Keratinocyte (primary cell): ENCODE results near the gene NUP153. TPM values are rescaled to one million over a fixed set of nuclear protein-coding genes. Genes with fewer than 3 reads are reported as not detected.
"Not testable (repeated sequence)": the region's sequence is repeated elsewhere in the genome, so short reads cannot be mapped to it uniquely, and the experiment has no call there.

Source experiments
- DNase-seq: peaks from one replicate; pipeline ENCODE4 v3.0.0-alpha.2; 2011; ENCODE audit warnings: low read depth, missing footprints, low spot score
- FAIRE-seq: peaks from 2 replicates; lab custom pipeline; 2011; peaks lifted over from hg19 to GRCh38; lab: Jason Lieb, UNC
- H2AFZ ChIP-seq: 2 replicates; pipeline ENCODE4 v1.6.0; 2012; ENCODE audit warnings: low read length, control low read depth, inconsistent platforms; ENCODE audit not compliant: control insufficient read depth
- H3K27ac ChIP-seq: 2 replicates; pipeline ENCODE4 v1.5.1; 2011; ENCODE audit warnings: low read length; ENCODE audit not compliant: control insufficient read depth, insufficient read depth
- H3K27me3 ChIP-seq: 3 replicates; pipeline ENCODE4 v1.6.0; 2011; ENCODE audit warnings: low read length; ENCODE audit not compliant: control insufficient read depth, insufficient read depth; ENCODE audit errors: extremely low read depth
- H3K36me3 ChIP-seq, 2 experiments: 2 replicates in 1 of 2; 3 replicates in 1 of 2; pipeline ENCODE4 v1.5.1; 2011; ENCODE audit warnings: low read length in 2 of 2, mild to moderate bottlenecking in 1 of 2; ENCODE audit not compliant: control insufficient read depth in 2 of 2, insufficient read depth in 2 of 2; ENCODE audit errors: extremely low read depth in 1 of 2
- H3K4me1 ChIP-seq: 3 replicates; pipeline ENCODE4 v1.5.1; 2011; ENCODE audit warnings: low read length; ENCODE audit not compliant: control insufficient read depth, insufficient read depth; ENCODE audit errors: extremely low read depth
- H3K4me2 ChIP-seq: 3 replicates; pipeline ENCODE4 v1.6.0; 2011; ENCODE audit warnings: low read depth, low read length; ENCODE audit not compliant: control insufficient read depth, insufficient read depth; ENCODE audit errors: extremely low read depth
- H3K4me3 ChIP-seq, 3 experiments: fragments of 200-600 bp in 1 of 3; sonication (generic) in 1 of 3; 2 replicates in 2 of 3; 3 replicates in 1 of 3; pipeline ENCODE4 v1.5.1; 2011 to 2016; ENCODE audit warnings: low read length in 3 of 3, mild to moderate bottlenecking in 3 of 3, control low read depth in 2 of 3, inconsistent platforms in 1 of 3, low read depth in 1 of 3, mixed read lengths in 1 of 3, mixed run types in 1 of 3, moderate library complexity in 1 of 3; ENCODE audit not compliant: control insufficient read depth in 2 of 3, insufficient read depth in 2 of 3; ENCODE audit errors: extremely low read depth in 1 of 3
- H3K79me2 ChIP-seq: 2 replicates; pipeline ENCODE4 v1.6.0; 2012; ENCODE audit warnings: low read length; ENCODE audit not compliant: control insufficient read depth, insufficient read depth
- H3K9ac ChIP-seq: 3 replicates; pipeline ENCODE4 v1.6.0; 2011; ENCODE audit warnings: low read length; ENCODE audit not compliant: control insufficient read depth, insufficient read depth; ENCODE audit errors: extremely low read depth
- H3K9me1 ChIP-seq: 3 replicates; pipeline ENCODE4 v1.6.0; 2011; ENCODE audit warnings: low read length; ENCODE audit not compliant: control insufficient read depth, insufficient read depth; ENCODE audit errors: extremely low read depth
- H3K9me3 ChIP-seq: 2 replicates; pipeline ENCODE4 v1.5.1; 2012; ENCODE audit warnings: low read depth, low read length; ENCODE audit not compliant: control insufficient read depth
- H4K20me1 ChIP-seq: 3 replicates; pipeline ENCODE4 v1.6.0; 2011; ENCODE audit warnings: low read length; ENCODE audit not compliant: control insufficient read depth, insufficient read depth; ENCODE audit errors: extremely low read depth
- EZH2 ChIP-seq: IDR thresholded peaks from one replicate; pipeline ENCODE4 v1.6.1; 2012; ENCODE audit warnings: inconsistent platforms, mild to moderate bottlenecking, low read length, moderate library complexity
- dilution Hi-C: fragments of 300-500 bp; cut with MboI; formaldehyde crosslinking; loops from one replicate; pipeline ENCODE4 v1.7.0; 2020; ENCODE audit warnings: low sequenced_read_pairs; ENCODE audit not compliant: extremely low pct_ligation_motif_present
- polyA plus RNA-seq, 5 experiments: library from polyadenylated mRNA; depleted of rRNA in 3 of 5; stranded (reverse) in 3 of 5; stranded (forward) in 1 of 5; unstranded in 1 of 5; fragments of >200 nt; gene quantifications; 1 replicate in 1 of 5; 2 replicates in 3 of 5; 3 replicates in 1 of 5; pipeline versions ENCODE4 v1.2.1 to v1.2.3, GENCODE V29; 2011 to 2012; ENCODE audit warnings: missing spikeins in 2 of 5, low read depth in 1 of 5, low replicate concordance in 1 of 5
- TF ChIP-seq, protein P1 (sequence below), 3 experiments: IDR thresholded peaks in 1 of 3; conservative IDR thresholded peaks in 1 of 3; optimal IDR thresholded peaks in 1 of 3; 2 replicates in 2 of 3; 3 replicates in 1 of 3; pipeline versions ENCODE3 to v1.5.1; 2011; ENCODE audit warnings: low read length in 3 of 3, mild to moderate bottlenecking in 3 of 3, moderate library complexity in 2 of 3, control low read depth in 1 of 3, inconsistent platforms in 1 of 3; ENCODE audit not compliant: insufficient read depth in 2 of 3; ENCODE audit errors: extremely low read depth in 1 of 3

The NUP153 gene
- polyA plus RNA-seq, 1 donor (not counting 4 experiments of a cell fraction or from before 2014, with no cell fraction given): 27.6 TPM

DNA sequence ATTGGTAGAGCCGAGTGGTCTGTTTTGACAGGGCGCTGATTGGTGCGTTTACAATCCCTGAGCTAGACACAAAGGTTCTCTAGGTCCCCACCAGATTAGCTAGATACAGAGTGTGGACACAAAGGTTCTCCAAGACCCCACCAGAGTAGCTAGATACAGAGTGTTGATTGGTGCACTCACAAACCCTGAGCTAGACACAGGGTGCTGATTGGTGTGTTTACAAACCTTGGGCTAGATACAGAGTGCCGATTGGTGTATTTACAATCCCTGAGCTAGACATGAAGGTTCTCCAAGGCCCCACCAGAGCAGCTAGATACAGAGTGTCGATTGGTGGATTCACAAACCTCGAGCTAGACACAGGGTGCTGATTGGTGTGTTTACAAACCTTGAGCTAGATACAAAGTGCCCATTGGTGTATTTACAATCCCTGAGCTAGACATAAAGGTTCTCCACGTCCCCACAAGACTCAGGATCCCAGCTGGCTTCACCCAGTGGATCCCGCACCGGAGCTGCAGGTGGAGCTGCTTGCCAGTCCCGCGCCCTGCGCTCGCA is 38.1 kb upstream of the NUP153 start:
- H3K79me2 ChIP-seq, dilution Hi-C loops, H4K20me1 ChIP-seq, H3K36me3 ChIP-seq, FAIRE-seq, DNase-seq, H2AFZ ChIP-seq, H3K9ac ChIP-seq, H3K4me1 ChIP-seq, H3K27me3 ChIP-seq, H3K9me1 ChIP-seq, H3K4me3 ChIP-seq, H3K27ac ChIP-seq, H3K4me2 ChIP-seq, H3K9me3 ChIP-seq: not testable (repeated sequence)

DNA sequence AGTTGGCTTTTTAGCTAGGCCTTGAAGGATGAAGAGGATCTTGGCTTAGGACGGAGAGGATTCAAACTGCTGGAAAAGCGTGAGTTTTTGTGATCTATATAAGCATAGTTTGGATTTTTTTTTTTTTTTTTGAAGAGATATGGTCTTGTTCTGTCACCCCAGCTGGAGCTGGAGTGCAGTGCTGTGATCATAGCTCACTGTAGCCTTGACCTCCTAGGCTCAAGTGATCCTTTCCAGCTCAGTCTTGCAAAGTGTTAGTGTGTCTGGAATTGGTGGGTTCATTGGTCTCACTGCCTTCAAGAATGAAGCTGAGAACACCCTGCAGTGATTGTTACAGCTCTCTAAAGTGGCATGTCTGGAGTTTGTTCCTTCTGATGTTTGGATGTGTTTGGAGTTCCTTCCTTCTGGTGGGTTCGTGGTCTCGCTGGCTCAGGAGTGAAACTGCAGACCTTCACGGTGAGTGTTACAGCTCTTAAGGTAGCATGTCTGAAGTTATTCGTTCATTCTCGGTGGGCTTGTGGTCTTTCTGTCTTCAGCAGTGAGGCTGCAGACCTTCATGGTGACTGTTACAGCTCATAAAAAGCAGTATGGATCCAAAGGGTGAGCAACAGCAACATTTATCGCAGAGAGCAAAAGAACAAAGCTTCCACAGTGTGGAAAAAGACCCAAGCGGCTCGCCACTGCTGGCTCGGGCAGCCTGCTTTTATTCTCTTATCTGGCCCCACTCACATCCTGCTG is 37.5 kb upstream of the NUP153 start:
- DNase-seq: no peak
- H2AFZ ChIP-seq: no peak overlapping the region
- H4K20me1 ChIP-seq: no peaks in the 10 kb centered on the region
- dilution Hi-C loops: no loop called here
- no peak overlapping the region for H3K4me2 ChIP-seq
- no peak overlapping the region for H3K4me3 ChIP-seq
- no peaks in the 10 kb centered on the region for H3K36me3 ChIP-seq
- H3K27ac ChIP-seq: no peak overlapping the region
- H3K9me3 ChIP-seq: no peaks in the 10 kb centered on the region
- no peak for TF ChIP-seq EZH2
- TF ChIP-seq, protein P1, sequence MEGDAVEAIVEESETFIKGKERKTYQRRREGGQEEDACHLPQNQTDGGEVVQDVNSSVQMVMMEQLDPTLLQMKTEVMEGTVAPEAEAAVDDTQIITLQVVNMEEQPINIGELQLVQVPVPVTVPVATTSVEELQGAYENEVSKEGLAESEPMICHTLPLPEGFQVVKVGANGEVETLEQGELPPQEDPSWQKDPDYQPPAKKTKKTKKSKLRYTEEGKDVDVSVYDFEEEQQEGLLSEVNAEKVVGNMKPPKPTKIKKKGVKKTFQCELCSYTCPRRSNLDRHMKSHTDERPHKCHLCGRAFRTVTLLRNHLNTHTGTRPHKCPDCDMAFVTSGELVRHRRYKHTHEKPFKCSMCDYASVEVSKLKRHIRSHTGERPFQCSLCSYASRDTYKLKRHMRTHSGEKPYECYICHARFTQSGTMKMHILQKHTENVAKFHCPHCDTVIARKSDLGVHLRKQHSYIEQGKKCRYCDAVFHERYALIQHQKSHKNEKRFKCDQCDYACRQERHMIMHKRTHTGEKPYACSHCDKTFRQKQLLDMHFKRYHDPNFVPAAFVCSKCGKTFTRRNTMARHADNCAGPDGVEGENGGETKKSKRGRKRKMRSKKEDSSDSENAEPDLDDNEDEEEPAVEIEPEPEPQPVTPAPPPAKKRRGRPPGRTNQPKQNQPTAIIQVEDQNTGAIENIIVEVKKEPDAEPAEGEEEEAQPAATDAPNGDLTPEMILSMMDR (optimal IDR thresholded peaks at IDR 0.05 in 1 of 3, IDR thresholded peaks at IDR 0.05 in 1 of 3, conservative IDR thresholded peaks at IDR 0.05 in 1 of 3; ENCODE audit: extremely low read depth in 1 of 3, insufficient read depth in 2 of 3, low read length in 3 of 3): no peak
- FAIRE-seq: no peak
- H3K9ac ChIP-seq: no peak overlapping the region
- H3K4me1 ChIP-seq: peaks cover 8% of the 10 kb centered on the region
- H3K27me3 ChIP-seq: no peaks in the 10 kb centered on the region
- no peaks in the 10 kb centered on the region for H3K79me2 ChIP-seq
- H3K9me1 ChIP-seq: no peaks in the 10 kb centered on the region
